ENCODE results near the gene PLCB1.
"Not testable (repeated sequence)": the region's sequence is repeated elsewhere in the genome, so short reads cannot be mapped to it uniquely, and the experiment has no call there.

PLCB1 gene

GRCh38 chr20:8131598-8132483 is at the start of gene PLCB1:
Gene PLCB1 (plus strand): TSS chr20:8132266. CDS start chr20:8132652, 386 bp downstream.
- peak; percentile 61 for DNase-seq (ENCODE audit: low read depth in 2 of 2)

GRCh38 chr20:8082989-8083388 is 49.1 kb upstream of the PLCB1 start:
- no peak for DNase-seq (ENCODE audit: low read depth in 2 of 2)

DNA sequence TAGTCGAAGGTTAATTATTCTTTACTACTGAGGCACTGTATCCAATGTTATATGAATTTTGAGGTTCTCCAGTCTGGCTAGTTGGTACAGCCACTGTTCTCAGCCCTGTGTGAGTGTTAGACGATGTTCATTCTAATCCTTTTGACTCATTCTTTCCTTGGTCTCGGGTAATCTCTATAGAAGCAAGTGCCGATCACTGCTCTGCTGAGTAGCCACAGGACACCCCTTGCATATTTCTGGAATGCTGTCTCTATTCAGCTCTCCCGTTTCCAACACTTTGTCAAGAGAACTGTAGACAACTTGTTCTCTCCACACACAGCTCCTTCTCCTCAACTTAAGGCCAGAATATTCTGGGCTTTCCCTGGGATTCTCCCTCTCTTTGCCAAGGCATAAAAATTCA is 42.4 kb upstream of the PLCB1 start:
- no peak for DNase-seq (ENCODE audit: low read depth in 2 of 2)

DNA sequence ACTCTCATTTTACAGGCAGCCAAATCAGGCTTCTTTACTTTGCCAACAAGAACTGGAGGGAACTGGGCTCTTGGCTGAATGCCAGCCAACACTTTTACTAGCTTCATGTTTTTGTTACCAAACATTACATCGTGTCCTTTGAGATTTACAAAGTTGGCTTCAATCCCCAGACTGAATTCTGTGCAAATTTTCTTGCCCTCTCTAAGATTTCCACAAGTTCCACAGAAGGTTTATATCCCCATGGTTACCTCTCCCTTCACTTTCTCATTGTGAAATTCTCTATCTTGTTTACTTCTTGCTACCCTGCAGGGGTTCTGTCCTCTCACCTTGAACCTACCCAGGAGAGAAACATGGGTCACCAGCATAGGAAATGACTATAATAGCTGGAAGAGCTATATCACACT is 37.6 kb upstream of the PLCB1 start:
- no peak for DNase-seq (ENCODE audit: low read depth in 2 of 2)

DNA sequence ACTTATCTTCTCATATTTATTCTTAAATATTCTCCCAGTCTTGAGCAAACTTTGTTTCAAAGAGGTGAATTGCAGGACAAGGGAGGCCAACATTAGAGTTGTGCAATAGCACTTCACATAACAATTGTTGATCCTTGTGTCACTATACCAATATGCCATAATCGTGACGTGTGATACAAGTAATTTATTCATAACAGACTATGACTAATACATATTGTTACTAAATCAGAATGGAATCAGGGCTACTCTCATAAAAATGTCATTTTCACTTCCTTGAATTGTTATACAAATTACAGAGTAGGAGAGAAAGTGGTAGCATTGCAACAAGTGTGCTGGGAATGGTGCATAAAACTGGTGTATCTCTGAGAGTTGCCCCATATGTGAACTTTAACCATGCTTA is 37.2 kb upstream of the PLCB1 start:
- no peak for DNase-seq (ENCODE audit: low read depth in 2 of 2)

DNA sequence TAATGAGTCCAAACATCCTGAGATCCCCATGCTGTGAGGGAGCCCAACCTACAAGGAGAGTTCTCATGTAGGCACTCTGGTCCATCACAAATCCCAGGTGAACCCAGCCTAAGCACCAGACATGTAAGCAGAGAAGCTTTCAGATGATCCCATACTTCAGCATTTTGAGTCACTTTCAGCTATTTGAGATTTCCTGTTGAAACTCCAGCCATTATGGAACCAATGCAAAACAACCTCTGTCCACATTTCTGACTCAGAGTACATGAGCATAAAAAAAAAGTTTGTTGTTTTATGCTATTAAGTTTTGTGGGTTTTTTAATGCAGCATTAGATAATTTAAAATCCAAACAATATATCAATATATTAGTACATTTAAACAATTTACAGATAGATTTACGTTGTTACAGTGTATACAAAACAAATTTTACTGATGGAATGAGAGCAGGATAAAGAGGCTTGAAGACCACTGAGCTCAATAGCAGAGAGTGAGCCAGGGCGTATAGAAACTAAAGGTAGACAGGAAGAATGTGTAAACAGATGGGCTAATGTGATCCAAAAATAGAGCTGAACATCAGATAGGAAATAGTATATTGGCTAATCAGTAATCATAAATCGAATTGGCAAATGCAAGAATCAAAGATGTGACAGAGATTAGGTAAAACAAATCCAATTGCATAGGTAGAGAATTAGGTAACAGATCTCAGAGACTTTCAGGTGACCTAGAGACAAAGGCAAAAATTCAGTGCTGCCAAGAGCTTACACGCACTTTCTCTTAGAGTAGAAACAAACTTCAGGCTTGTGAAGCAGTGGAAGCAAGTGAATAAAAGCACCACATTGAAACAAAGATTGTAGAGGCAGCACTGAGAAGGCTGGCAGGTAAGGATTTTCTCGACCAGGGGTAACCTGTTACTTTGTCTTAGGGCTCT is 36.2 kb upstream of the PLCB1 start:
- DNase-seq (ENCODE audit: low read depth in 2 of 2): no peak

- DNase-seq (ENCODE audit: low read depth in 2 of 2): no peak
Observed at GRCh38 chr20:8097307-8097706, 34.8 kb upstream of the PLCB1 start.

GRCh38 chr20:8104252-8104651 is 27.8 kb upstream of the PLCB1 start:
- no peak for DNase-seq (ENCODE audit: low read depth in 2 of 2)

- not testable (repeated sequence) for DNase-seq (ENCODE audit: low read depth in 2 of 2)
Observed at GRCh38 chr20:8114612-8115011, 17.5 kb upstream of the PLCB1 start.

- no peak for DNase-seq (ENCODE audit: low read depth in 2 of 2)
Observed at GRCh38 chr20:8115436-8115835, 16.6 kb upstream of the PLCB1 start.

DNA sequence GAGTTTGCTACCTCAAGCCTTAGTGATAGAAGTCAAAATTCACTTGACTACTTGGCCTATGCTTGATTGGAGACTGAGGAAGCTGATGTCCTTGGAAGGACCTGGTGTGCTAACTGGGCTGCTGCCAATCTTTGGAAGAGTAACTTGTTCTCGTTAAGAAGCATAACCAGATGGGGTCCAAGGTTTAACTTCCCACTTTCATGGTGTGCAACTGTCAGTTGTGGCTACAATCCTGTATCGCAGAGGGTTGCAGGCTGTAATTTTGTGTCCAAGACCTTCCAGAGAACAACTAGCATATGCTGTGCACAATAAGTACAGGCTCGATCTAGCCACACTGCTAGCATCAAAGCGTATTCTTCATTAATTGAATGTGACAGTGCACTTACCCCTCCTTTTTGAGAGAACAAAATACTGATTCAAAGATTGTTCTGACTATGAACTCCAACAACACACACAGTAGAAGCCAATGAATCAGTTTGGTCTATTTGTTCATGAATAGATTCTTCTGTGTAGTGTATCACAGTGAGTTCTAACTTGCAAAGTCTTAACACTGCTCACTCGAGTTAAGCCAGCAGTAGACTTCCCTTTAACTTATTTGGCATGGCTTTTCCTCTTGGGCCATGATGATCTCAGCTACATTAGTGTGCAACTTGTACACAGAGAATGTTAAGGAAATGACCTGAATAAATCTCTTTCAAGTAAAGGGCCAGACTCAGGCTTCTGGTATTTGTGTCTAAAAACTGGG is 15.8 kb upstream of the PLCB1 start:
- DNase-seq (ENCODE audit: low read depth in 2 of 2): no peak

DNA sequence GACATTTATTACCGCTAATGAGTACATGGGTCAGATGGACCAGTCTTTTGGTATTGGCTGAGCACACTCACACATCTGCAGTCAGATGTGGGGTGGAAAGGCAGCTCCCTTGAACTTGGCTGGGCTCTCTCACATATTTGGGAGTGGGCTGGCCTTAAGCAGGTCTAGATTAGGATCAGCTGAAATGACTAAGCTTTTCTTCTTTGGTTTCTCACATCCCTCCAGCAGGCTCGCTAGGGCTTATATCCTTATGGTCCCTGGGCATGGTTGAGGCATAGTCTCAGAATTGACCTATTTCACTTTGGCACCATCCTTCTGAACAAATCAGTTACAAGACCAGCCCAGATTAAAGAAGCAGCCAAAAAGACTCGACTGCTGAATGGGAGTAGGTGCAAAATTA is 14.4 kb upstream of the PLCB1 start:
- no peak for DNase-seq (ENCODE audit: low read depth in 2 of 2)

GRCh38 chr20:8118039-8118438 is 14.0 kb upstream of the PLCB1 start:
- DNase-seq (ENCODE audit: low read depth in 2 of 2): no peak

DNA sequence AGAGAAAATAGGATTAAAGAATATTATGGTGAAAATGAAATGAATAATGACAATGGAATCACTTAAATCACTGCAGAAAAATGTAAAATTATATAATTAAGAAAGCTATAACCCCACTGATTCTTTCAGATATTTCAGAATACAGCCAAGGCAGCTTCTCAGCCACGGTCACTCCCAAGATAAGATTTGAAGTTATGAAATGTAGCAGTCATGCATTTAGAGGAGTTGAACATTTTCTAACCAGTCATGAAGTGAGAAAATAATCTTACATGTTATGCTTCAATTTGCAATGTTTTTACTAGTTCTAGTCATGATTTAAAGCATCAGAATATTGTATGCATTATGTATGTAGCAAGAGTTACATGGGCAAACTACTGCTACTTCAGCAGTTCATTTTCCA is 13.3 kb upstream of the PLCB1 start:
- no peak for DNase-seq (ENCODE audit: low read depth in 2 of 2)

- no peak for DNase-seq (ENCODE audit: low read depth in 2 of 2)
Observed at GRCh38 chr20:8121666-8122065, 10.4 kb upstream of the PLCB1 start.

DNA sequence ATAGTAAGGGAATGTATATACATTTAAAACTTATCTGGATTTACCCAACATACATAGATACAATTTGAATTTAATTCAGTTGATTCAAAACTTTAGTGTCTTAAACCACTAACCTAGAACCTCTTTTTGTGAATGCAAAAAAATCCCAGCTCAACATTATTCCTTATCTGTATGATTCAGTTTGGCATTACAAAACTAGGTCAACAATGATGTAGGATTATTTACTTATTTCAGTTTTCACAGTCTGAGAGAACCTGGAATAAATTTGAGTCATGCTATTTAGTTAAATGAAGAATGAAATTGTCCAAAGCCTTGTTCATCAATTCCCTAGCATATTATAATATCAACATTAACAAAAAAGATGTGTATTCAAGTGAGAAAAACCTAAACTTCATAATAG is 7.4 kb upstream of the PLCB1 start:
- no peak for DNase-seq (ENCODE audit: low read depth in 2 of 2)

GRCh38 chr20:8126181-8126580 is 5.9 kb upstream of the PLCB1 start:
- DNase-seq (ENCODE audit: low read depth in 2 of 2): no peak

- no peak for DNase-seq (ENCODE audit: low read depth in 2 of 2)
Observed at GRCh38 chr20:8126841-8127378, 5.2 kb upstream of the PLCB1 start.

GRCh38 chr20:8127553-8128255 is 4.4 kb upstream of the PLCB1 start:
- no peak for DNase-seq (ENCODE audit: low read depth in 2 of 2)

DNA sequence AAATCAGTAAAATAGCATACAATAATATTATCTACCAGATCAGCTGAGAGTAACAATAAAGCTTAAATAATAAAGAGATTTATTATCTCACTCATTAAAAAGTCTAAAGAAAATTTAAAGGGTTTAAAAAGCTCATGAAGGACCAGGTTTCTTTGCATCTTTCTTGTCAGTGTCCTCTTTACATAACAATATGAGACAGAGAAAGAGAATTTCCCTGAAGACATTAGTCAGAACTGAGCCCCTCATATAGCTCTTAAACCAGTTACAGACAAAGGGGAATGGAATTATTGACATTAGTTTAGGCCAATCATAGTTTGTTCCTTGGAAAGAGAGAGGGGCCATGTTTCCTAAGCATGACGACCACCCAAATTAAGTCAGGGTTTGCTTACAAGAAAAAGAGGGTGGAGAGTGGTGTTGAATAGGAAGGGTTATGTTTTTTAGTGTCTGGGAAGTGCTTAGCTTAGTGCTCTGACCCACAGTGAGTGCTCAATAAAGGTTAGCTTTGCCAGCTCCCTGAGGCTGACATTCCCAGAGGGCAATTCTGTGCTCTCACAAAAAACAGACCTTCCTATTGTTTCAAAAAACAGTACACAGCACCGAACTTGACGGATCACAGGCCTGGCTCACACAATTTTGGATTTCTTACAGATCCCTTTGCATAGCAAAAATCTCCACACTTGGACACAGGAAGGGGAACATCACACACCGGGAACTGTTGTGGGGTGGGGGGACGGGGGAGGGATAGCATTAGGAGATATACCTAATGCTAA is 3.6 kb upstream of the PLCB1 start:
- no peak for DNase-seq (ENCODE audit: low read depth in 2 of 2)

Measured in stimulated activated CD4-positive, alpha-beta T cell treated with anti-CD3 and anti-CD28 coated beads, Interleukin-1b, Interleukin-23, amount 100 ng/mL, for 4 hours (primary cell).